GM12892 (cell line): ENCODE results near the gene ARNT2.

Experiments used
- POLR2A ChIP-seq: IDR thresholded peaks from 2 replicates; pipeline ENCODE4 v1.6.1; 2011; ENCODE audit warnings: low read depth, low read length, control low read depth
- POLR2AphosphoS5 ChIP-seq: IDR thresholded peaks from 2 replicates; pipeline ENCODE4 v1.6.1; 2011; ENCODE audit warnings: low read depth, low read length, control low read depth
- TAF1 ChIP-seq: IDR thresholded peaks from 2 replicates; pipeline ENCODE4 v1.6.1; 2011; ENCODE audit warnings: low read depth, mild to moderate bottlenecking, control low read depth, low read length, borderline replicate concordance

- TF ChIP-seq POLR2A (no peak), POLR2AphosphoS5 (no peak), TAF1 (no peak)
Observed at GRCh38 chr15:80473286-80474223, 69.4 kb downstream of the ARNT2 start.
